Islet precursor cell (in vitro differentiated cells): ENCODE results near the gene TCF25.
A peak's percentile ranks its signal among the peaks of the same experiment; 100 is the strongest.
"Not testable (repeated sequence)": the region's sequence is repeated elsewhere in the genome, so short reads cannot be mapped to it uniquely, and the experiment has no call there.

Source experiments
- DNase-seq: peaks from one replicate; pipeline ENCODE4 v3.0.0-alpha.2; 2018

Gene TCF25

GRCh38 chr16:89905511-89906139 is 32.2 kb downstream of the TCF25 start:
- DNase-seq: no peak

- no peak for DNase-seq
These were observed 33.0 kb downstream of the TCF25 start for GRCh38 chr16:89906140-89907025.

GRCh38 chr16:89907055-89907814 is 33.8 kb downstream of the TCF25 start:
- DNase-seq: no peak

DNA sequence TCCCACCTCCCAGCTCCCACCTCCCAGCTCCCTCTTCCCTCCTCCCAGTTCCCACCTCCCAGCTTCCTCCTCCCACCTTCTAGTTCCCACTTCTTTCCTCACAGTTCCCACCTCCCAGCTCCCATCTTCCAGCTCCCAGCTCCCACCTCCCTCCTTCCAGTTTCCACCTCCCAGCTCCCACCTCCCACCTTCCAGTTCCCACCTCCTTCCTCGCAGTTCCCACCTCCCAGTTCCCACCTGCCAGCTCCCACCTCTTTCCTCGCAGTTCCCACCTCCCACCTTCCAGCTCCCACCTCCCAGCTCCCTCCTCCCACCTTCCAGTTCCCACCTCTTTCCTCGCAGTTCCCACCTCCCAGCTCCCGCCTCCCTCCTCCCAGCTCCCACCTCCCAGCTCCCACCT is 34.8 kb downstream of the TCF25 start:
- DNase-seq: no peak

DNA sequence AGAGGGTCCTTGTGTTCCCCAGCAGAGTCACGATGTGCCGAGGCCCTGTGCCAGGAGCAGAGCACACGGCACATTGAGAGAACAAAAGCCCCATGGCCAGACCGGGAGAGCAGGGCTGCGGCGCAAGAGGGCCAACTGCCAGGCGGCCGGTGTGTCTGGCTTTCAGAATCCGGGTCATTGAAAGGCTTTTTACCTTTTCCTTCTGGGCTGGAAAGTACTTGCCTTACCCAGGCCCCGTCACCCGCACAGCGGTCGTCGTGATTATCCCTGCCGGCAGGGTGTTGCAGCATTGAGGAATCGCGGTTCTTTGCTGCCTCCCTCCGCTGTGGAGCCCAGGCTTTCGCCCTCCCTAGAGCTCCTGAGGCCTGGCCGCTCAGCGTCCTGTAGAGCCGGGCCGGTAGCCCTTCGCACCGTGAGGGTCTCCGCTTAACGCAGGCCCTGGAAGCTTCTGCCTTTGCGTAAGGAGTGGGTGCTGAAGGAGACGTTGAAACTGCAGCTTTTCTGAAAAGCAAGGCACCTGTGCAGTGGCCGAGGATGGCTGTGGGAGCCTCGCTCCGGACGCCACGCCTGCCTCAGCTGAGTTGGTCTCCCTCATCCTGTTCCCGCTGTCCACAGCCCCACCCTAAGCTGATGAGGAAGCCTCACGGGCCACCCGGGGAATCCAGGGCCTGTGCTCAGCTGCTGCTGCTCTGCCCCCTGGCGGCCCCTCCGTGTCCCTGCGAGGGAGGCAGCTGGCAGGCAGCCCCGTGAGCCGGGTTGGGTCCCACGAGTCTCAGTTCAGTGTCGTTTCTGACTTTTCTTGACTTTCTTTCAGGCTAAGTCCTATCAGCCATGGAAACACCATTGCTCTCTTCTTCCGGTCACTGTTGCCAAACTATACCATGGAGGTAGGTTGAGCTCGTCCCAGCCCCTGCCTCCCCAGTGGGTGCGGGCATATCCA is 36.7 kb downstream of the TCF25 start:
- DNase-seq: peak; percentile 91

GRCh38 chr16:89910717-89911354 is 37.4 kb downstream of the TCF25 start:
- no peak for DNase-seq

DNA sequence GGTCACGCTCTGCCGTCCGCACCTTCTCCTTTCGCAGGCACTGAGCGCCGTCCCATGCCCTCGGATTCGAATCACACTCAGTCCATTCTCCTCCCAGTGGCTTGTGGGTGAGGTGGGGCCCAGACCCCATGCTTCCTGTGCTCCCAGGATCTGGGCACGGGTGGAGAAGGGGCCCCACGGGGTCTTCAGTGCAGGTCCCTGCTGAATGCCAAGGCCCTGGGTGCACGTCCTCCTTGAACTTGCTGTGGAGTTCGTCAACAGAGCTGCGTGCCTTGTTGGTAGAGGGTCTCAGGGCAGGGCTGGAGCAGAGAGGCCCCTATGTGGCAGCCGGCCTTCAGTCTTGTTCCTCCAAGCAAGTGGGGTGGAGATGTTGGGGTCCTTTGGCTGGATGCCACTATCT is 38.0 kb downstream of the TCF25 start:
- DNase-seq: no peak

- DNase-seq: no peak
These were observed 38.8 kb downstream of the TCF25 start for GRCh38 chr16:89912143-89912542.

DNA sequence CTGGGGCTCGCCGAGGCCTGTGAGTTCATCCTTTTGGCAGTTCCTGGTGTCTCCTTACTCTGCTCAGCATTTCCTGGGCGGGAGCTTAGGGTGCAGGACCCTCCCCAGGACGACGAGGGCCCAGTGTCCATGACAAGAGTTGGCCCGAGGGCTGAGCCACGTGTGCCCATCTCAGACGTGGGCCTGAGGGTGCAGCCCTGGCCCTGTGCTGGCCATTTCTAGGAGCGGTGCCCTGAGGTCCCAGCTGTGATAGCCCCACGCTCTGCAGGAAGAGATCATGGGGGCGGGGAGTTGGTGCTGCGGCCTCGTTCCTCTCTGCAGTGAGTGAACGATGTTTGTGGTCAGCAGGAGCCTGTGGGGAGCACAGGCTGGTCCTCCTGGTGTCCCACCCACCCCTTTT is 39.2 kb downstream of the TCF25 start:
- DNase-seq: no peak

- DNase-seq: no peak
These were observed 40.3 kb downstream of the TCF25 start for GRCh38 chr16:89913408-89914387.

DNA sequence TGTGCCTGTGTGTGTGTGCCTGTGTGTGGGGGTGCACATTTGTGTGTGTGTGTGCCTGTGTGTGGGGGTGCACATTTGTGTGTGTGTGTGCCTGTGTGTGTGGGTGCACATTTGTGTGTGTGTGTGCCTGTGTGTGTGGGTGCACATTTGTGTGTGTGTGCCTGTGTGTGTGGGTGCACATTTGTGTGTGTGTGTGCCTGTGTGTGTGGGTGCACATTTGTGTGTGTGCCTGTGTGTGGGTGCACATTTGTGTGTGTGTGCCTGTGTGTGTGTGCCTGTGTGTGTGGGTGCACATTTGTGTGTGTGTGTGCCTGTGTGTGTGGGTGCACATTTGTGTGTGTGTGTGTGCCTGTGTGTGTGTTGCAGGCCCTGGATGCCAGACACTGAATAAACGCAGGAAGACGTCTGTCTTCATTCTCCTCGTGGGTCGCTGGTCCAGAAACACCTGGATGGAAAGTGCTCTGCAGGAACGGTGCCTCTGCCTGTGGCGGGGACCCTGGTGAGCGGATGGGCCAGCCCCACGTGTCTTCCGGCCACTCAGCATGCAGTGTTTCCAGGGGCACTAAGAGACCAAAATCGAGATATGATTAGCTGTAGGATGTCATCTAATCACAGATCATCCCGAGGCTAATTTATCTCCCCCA is 41.4 kb downstream of the TCF25 start:
- DNase-seq: not testable (repeated sequence)

DNA sequence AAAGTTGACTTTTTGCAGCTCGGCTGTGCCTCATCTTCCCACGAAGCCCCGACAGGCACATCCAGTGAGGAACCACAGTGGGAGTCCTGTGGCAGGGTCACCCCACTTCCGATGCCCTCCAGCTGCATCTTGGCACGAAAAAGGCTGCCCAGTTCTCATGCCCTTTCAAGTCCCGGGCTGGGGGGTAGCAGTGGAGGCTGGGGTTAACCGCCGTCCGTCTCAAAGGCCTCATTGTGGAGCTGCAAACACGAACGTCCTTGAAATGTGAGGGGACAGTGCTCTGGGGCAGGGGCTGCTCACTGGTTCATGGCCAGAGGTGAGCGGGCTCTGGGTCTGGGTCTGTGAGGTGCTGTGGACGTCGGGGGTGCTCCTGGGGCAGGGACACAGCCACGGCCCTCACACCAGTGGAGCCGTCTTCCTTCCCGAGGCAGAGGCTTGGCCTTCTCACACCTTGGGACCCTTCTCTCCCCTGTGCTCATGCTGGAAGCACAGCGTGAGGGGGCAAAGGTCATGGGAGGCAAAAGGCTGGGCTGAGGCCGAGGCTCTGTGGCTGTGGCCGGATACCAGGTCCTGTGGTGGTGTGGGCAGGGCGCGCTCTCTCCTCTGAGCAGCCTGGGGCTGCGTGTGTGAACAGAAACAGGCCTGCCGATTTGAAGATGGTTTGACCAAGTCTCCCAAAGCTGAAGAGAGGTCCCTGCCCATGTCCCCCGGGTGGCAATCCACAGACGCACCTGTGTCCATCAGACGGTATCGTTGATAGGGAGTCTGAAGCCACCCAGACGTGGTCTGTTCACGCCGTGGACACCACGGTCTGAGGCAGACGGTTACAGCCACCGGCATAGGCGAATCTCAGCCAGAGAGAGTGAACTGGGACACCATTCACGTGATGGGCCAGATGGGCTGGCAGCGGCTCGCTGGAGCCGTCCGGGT is 42.2 kb downstream of the TCF25 start:
- DNase-seq: no peak

DNA sequence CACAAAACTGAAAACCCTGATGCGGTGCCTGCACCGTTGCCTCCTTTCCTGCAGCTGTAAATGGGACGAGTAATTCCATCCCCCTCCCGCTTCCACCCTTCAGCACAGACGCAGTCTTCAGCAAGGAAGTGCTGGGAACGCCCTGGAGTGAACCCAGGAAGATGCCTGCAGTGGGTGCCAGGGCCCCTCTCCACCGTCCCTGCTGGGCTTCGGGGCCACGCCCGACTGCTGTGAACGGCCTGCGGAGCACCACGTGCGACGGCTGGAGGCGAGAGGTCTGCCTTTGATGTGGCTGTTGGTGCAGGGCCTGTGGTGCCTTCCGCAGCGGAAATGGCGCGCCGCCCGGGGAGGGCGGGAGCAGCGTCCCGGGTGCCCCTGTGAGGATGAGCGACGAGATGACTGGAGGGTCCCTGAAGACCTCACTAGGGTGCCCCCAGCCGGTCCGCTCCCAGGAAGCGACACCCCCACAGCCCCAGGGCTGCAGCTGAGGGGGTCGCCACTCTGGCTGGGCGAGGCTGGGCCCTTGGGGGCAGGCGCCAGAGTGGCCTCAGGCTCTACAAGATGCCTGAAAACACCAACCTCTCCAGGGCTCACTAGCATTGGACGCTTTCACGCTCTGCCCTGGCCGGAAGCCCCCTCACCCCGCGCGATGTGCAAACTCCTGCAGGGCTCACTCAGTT is 44.5 kb downstream of the TCF25 start:
- peak; percentile 95 for DNase-seq

DNA sequence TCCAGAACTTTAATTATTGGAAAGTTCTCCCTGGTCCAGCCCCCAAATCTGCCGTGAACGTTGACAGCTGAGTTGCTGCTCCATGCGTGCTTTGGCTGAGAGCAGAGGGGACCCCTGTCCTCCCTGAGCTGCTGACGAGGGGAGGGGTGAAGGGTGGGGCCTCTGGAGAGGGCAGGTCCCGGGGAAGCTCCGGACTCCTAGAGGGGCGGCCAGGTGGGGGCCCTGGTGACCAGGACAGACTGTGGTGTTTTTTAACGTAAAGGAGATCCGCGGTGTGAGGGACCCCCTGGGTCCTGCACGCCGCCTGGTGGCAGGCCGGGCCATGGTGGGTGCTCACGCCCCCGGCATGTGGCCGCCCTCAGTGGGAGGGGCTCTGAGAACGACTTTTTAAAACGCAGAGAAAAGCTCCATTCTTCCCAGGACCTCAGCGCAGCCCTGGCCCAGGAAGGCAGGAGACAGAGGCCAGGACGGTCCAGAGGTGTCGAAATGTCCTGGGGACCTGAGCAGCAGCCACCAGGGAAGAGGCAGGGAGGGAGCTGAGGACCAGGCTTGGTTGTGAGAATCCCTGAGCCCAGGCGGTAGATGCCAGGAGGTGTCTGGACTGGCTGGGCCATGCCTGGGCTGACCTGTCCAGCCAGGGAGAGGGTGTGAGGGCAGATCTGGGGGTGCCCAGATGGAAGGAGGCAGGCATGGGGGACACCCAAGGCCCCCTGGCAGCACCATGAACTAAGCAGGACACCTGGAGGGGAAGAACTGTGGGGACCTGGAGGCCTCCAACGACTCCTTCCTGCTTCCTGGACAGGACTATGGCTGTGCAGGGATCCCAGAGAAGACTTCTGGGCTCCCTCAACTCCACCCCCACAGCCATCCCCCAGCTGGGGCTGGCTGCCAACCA is 45.3 kb downstream of the TCF25 start, which contains the start of gene MC1R:
MC1R (plus strand) TSS at position 410 of the 895 bp plus-strand sequence; CDS start at position 807, 397 bp downstream.
- peak; percentile 84 for DNase-seq

- DNase-seq: no peak
These were observed 46.4 kb downstream of the TCF25 start for GRCh38 chr16:89919535-89920406.

DNA sequence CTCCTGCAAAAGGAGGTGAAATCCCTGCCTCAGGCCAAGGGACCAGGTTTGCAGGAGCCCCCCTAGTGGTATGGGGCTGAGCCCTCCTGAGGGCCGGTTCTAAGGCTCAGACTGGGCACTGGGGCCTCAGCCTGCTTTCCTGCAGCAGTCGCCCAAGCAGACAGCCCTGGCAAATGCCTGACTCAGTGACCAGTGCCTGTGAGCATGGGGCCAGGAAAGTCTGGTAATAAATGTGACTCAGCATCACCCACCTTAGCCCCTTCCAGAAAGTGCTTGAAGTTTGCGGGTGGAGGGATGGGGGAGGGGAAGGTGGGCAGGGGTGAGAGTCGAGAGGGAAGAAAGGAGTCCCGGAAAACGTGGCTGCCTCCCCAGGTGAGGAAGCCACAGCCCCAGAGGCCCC is 47.3 kb downstream of the TCF25 start:
- peak; percentile 77 for DNase-seq
